Measurements from ENCODE around the gene GJA1.
"Not testable (repeated sequence)": the region's sequence is repeated elsewhere in the genome, so short reads cannot be mapped to it uniquely, and the experiment has no call there.

GJA1 gene

GRCh38 chr6:121408321-121408720 is 27.1 kb upstream of the GJA1 start:
- Histone ChIP-seq H3K4me2 (no peak overlapping the region), H3K27ac (no peak overlapping the region), H3K9ac (no peak overlapping the region), H3K36me3 (no peaks in the 10 kb centered on the region), H3K4me1 (no peaks in the 10 kb centered on the region), H4K20me1 (no peaks in the 10 kb centered on the region), H3K27me3 (no peaks in the 10 kb centered on the region), H3K4me3 (no peak overlapping the region), H3K9me3 (no peaks in the 10 kb centered on the region)
- TF ChIP-seq Cebpa-rat (IDR thresholded peaks at IDR 0.05), result no peak

GRCh38 chr6:121413879-121414278 is 21.6 kb upstream of the GJA1 start:
- no peak overlapping the region for H3K4me2 ChIP-seq
- H3K27me3 ChIP-seq, result no peaks in the 10 kb centered on the region
- no peaks in the 10 kb centered on the region for H3K9me3 ChIP-seq
- no peak for TF ChIP-seq Cebpa-rat (IDR thresholded peaks at IDR 0.05)
- H3K4me3 ChIP-seq, result no peak overlapping the region
- no peaks in the 10 kb centered on the region for H3K4me1 ChIP-seq
- H3K9ac ChIP-seq, result no peak overlapping the region
- no peaks in the 10 kb centered on the region for H3K36me3 ChIP-seq
- no peaks in the 10 kb centered on the region for H4K20me1 ChIP-seq
- H3K27ac ChIP-seq, result no peak overlapping the region

- Histone ChIP-seq H3K4me1 (no peaks in the 10 kb centered on the region), H4K20me1 (no peaks in the 10 kb centered on the region), H3K36me3 (no peaks in the 10 kb centered on the region), H3K9me3 (no peaks in the 10 kb centered on the region), H3K9ac (no peak overlapping the region), H3K4me3 (no peak overlapping the region), H3K27me3 (no peaks in the 10 kb centered on the region), H3K27ac (no peak overlapping the region), H3K4me2 (no peak overlapping the region)
- TF ChIP-seq Cebpa-rat (IDR thresholded peaks at IDR 0.05), result no peak
Observed at GRCh38 chr6:121418346-121418745, 17.1 kb upstream of the GJA1 start.

- Histone ChIP-seq H3K27me3 (no peaks in the 10 kb centered on the region), H3K4me3 (no peak overlapping the region), H4K20me1 (no peaks in the 10 kb centered on the region), H3K36me3 (no peaks in the 10 kb centered on the region), H3K9ac (no peak overlapping the region), H3K9me3 (no peaks in the 10 kb centered on the region), H3K4me2 (no peak overlapping the region), H3K4me1 (no peaks in the 10 kb centered on the region), H3K27ac (no peak overlapping the region)
- TF ChIP-seq Cebpa-rat (IDR thresholded peaks at IDR 0.05), result no peak
Observed at GRCh38 chr6:121426686-121427085, 8.8 kb upstream of the GJA1 start.

- Histone ChIP-seq H3K4me2 (no peak overlapping the region), H3K9me3 (no peaks in the 10 kb centered on the region), H3K9ac (no peak overlapping the region), H3K4me3 (no peak overlapping the region), H3K36me3 (no peaks in the 10 kb centered on the region), H4K20me1 (no peaks in the 10 kb centered on the region), H3K27me3 (no peaks in the 10 kb centered on the region), H3K27ac (no peak overlapping the region), H3K4me1 (peaks cover under 1% of the 10 kb centered on the region; the same call in 1 of the 2 replicates)
- no peak for TF ChIP-seq Cebpa-rat (IDR thresholded peaks at IDR 0.05)
Observed at GRCh38 chr6:121428872-121429756, 6.3 kb upstream of the GJA1 start.

GRCh38 chr6:121430514-121431460 is 4.7 kb upstream of the GJA1 start:
- TF ChIP-seq Cebpa-rat (IDR thresholded peaks at IDR 0.05), result no peak
- H3K9ac ChIP-seq, result no peak overlapping the region
- H3K4me2 ChIP-seq, result no peak overlapping the region
- no peaks in the 10 kb centered on the region for H3K27me3 ChIP-seq
- no peaks in the 10 kb centered on the region for H3K36me3 ChIP-seq
- H3K27ac ChIP-seq, result no peak overlapping the region
- H3K4me3 ChIP-seq, result no peak overlapping the region
- H4K20me1 ChIP-seq, result no peaks in the 10 kb centered on the region
- peaks cover 13% of the 10 kb centered on the region for H3K4me1 ChIP-seq
- no peaks in the 10 kb centered on the region for H3K9me3 ChIP-seq

GRCh38 chr6:121431776-121432175 is 3.7 kb upstream of the GJA1 start:
- not testable (repeated sequence) for H3K27me3 ChIP-seq, H3K9me3 ChIP-seq, H3K27ac ChIP-seq, H3K9ac ChIP-seq, H3K4me3 ChIP-seq, H3K4me2 ChIP-seq, H4K20me1 ChIP-seq, H3K36me3 ChIP-seq
- H3K4me1 ChIP-seq, result peaks cover 13% of the 10 kb centered on the region

- H3K36me3 ChIP-seq, result no peaks in the 10 kb centered on the region
- no peaks in the 10 kb centered on the region for H3K9me3 ChIP-seq
- peak overlapping the region; percentile 59 for H3K4me2 ChIP-seq
- peaks cover 20% of the 10 kb centered on the region for H3K4me1 ChIP-seq
- no peak overlapping the region for H3K27ac ChIP-seq
- no peaks in the 10 kb centered on the region for H3K27me3 ChIP-seq
- no peak for TF ChIP-seq Cebpa-rat (IDR thresholded peaks at IDR 0.05)
- H3K9ac ChIP-seq, result no peak overlapping the region
- no peak overlapping the region for H3K4me3 ChIP-seq
- peaks cover 15% of the 10 kb centered on the region for H4K20me1 ChIP-seq
Observed at GRCh38 chr6:121434037-121434770, 1.2 kb upstream of the GJA1 start.

- no peaks in the 10 kb centered on the region for H3K27me3 ChIP-seq
- H3K4me3 ChIP-seq, result peak overlapping the region; percentile 83
- no peak for TF ChIP-seq Cebpa-rat (IDR thresholded peaks at IDR 0.05)
- H3K9ac ChIP-seq, result peak overlapping the region; percentile 91
- peaks cover 41% of the 10 kb centered on the region for H3K4me1 ChIP-seq
- H3K9me3 ChIP-seq, result no peaks in the 10 kb centered on the region
- H3K27ac ChIP-seq, result peak overlapping the region; percentile 87
- H4K20me1 ChIP-seq, result peaks cover 25% of the 10 kb centered on the region
- no peaks in the 10 kb centered on the region; the same call in 1 of the 2 replicates for H3K36me3 ChIP-seq
- peak overlapping the region; percentile 82 for H3K4me2 ChIP-seq
Observed at GRCh38 chr6:121436274-121436857, 920 bp downstream of the GJA1 start.
